ENCODE data around the gene DNAAF8.

GRCh38 chr16:4777339-4778049, 43.2 kb downstream of the DNAAF8 start:
- TF ChIP-seq POLR2A (IDR thresholded peaks at IDR 0.05), result no peak
- no peak for TF ChIP-seq CTCF (IDR thresholded peaks at IDR 0.05)

Data from adrenal gland (tissue), 5 donors.